Brain microvascular endothelial cell (primary cell): Measurements from ENCODE around the gene NEAT1.

ENCODE experiments used
- DNase-seq: peaks from one replicate; pipeline ENCODE4 v3.0.0-alpha.2; 2020
- H3K27ac ChIP-seq: fragments of 250-450 bp; sonication (Bioruptor Pico); 2 replicates; pipeline ENCODE4 v1.5.1; 2020; ENCODE audit warnings: mild to moderate bottlenecking, moderate library complexity
- H3K27me3 ChIP-seq: fragments of 250-450 bp; sonication (Bioruptor Pico); replicated peaks from 2 replicates; pipeline ENCODE4 v1.5.1; 2020; ENCODE audit warnings: mild to moderate bottlenecking
- H3K36me3 ChIP-seq: fragments of 250-450 bp; sonication (Bioruptor Pico); replicated peaks from 2 replicates; pipeline ENCODE4 v1.5.1; 2020; ENCODE audit warnings: mild to moderate bottlenecking
- H3K4me3 ChIP-seq: 2 replicates; pipeline ENCODE4 v1.5.1; 2011; ENCODE audit warnings: low read depth, mild to moderate bottlenecking, control low read depth, low read length, moderate library complexity
- in situ Hi-C: cut with HindIII; loops from 2 replicates; pipeline ENCODE4 v1.10.0; 2017; ENCODE audit warnings: low sequenced_read_pairs, low pct_ligation_motif_present
- TF ChIP-seq, protein P1 (sequence below): IDR thresholded peaks from 2 replicates; pipeline ENCODE4 v1.5.1; 2011; ENCODE audit warnings: low read depth, mild to moderate bottlenecking, moderate library complexity, low read length, control low read depth, inconsistent platforms; ENCODE audit errors: missing control alignments

The NEAT1 gene

DNA sequence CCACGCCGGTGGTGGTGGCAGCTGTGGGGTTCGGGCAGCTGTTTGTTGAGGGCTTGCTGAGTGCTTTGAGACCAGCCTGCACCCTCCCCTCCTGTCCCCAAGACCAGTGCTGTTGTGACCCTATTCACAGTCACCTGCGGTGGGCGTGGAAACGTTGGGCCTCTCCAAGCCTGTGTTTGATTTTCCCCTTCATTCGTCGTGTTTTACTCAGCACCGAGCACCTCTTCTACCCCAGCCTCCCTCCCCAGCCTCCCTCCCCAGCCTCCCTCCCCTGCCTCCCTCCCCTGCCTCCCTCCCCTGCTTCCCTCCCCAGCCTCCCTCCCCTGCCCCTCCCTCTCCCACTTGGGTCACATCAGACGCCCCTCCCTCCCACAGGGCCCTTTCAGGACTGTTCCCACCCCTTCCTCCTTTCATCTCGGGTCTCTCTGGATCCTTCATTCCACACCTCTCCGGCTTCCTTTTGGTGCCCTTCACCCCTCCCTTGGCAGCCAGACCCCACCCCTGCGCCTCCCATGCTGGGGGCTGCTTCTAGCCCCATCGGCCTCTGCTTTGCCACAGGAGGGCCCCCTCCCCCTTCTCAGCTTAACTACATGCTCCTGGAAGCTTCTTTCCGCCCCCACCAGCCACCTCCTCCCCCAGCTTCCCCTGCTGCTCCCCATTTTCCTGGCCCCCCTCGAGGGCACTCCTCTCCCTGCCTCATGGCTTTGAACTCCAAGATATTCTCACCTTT, 21.4 kb upstream of the NEAT1 start:
- no peaks in the 10 kb centered on the region for H3K27me3 ChIP-seq

DNA sequence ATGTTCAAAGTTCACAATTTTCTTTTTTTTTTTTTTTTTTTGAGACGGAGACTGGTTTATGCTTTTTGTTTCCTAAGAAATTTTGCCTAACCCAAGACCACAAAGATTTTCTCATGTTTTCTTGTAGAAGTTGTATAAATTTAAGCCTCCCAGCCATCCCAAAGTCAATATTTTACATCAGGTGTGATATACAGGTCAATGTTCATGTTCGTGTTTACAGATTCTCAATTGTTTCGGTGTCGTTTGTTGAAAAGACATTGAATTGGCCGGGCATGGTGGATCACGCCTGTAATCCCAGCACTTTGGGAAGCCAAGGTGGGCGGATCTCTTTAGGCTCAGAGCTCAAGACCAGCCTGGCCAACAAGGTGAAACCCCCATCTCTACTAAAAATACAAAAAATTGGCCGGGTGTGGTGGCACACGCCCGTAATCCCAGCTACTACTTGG, 20.8 kb upstream of the NEAT1 start:
- H3K36me3 ChIP-seq: peaks cover 74% of the 10 kb centered on the region
- H3K27ac ChIP-seq: no peak overlapping the region
- no peaks in the 10 kb centered on the region for H3K27me3 ChIP-seq
- in situ Hi-C loops: no loop called here
- no peak overlapping the region for H3K4me3 ChIP-seq
- DNase-seq: no peak
- TF ChIP-seq, protein P1, sequence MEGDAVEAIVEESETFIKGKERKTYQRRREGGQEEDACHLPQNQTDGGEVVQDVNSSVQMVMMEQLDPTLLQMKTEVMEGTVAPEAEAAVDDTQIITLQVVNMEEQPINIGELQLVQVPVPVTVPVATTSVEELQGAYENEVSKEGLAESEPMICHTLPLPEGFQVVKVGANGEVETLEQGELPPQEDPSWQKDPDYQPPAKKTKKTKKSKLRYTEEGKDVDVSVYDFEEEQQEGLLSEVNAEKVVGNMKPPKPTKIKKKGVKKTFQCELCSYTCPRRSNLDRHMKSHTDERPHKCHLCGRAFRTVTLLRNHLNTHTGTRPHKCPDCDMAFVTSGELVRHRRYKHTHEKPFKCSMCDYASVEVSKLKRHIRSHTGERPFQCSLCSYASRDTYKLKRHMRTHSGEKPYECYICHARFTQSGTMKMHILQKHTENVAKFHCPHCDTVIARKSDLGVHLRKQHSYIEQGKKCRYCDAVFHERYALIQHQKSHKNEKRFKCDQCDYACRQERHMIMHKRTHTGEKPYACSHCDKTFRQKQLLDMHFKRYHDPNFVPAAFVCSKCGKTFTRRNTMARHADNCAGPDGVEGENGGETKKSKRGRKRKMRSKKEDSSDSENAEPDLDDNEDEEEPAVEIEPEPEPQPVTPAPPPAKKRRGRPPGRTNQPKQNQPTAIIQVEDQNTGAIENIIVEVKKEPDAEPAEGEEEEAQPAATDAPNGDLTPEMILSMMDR: no peak

More for the DNA sequence above, 21.4 kb upstream of the NEAT1 start:
- in situ Hi-C loops: no loop called here
- no peak for DNase-seq
- Histone ChIP-seq H3K27ac (no peak overlapping the region), H3K4me3 (no peak overlapping the region), H3K36me3 (peaks cover 74% of the 10 kb centered on the region)
- TF ChIP-seq, protein P1: no peak

DNA sequence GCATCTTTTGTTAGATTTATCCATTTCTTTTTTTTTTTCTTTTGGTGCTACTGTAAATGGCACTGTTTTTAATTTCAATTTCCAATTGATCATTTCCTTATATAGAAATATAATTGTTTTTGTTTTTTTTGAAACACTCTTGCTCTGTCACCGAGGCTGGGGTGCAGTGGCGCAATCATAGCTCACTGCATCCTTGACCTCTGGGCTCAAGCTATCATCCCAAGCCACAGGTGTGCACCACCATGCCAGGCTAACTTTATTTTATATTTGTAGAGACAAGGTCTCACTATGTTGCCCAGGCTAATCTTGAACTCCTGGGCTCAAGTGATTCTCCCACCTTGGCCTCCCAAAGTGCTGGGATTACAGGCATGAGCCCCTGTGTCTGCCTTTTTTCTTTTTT, 19.8 kb upstream of the NEAT1 start:
- no peak for DNase-seq
- peaks cover 70% of the 10 kb centered on the region for H3K36me3 ChIP-seq
- in situ Hi-C loops: no loop called here
- no peak overlapping the region for H3K4me3 ChIP-seq
- no peak overlapping the region for H3K27ac ChIP-seq
- TF ChIP-seq, protein P1: no peak
- no peaks in the 10 kb centered on the region for H3K27me3 ChIP-seq

DNA sequence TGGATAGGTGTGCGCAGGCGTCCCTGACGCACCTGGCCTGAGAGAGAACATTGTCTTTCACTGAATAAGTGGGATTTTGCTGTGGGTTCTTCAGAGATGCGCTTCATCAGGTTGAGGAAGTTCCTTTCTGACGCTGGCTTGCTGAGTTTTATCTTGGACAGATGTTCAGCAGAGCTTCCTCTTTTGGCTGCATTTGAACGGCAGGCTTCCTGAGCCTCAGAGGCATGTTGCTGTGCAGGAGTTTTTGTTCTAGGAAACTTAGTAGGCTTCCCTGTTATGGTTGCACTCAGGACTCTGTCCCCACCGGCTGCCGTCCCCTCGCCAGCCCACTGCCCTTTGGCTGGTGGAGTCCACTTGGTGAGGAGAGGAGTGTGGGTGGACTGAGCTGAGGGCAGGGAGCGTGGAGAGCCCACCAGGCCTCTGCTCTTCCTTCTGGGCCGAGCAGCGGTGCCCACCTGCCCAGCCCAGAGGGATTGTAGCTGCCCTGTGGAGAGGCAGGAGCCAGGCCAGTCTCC, 18.9 kb upstream of the NEAT1 start:
- no peak overlapping the region for H3K27ac ChIP-seq
- DNase-seq: no peak
- in situ Hi-C loops: no loop called here
- H3K4me3 ChIP-seq: no peak overlapping the region
- TF ChIP-seq, protein P1: no peak
- H3K36me3 ChIP-seq: peaks cover 67% of the 10 kb centered on the region
- H3K27me3 ChIP-seq: no peaks in the 10 kb centered on the region

DNA sequence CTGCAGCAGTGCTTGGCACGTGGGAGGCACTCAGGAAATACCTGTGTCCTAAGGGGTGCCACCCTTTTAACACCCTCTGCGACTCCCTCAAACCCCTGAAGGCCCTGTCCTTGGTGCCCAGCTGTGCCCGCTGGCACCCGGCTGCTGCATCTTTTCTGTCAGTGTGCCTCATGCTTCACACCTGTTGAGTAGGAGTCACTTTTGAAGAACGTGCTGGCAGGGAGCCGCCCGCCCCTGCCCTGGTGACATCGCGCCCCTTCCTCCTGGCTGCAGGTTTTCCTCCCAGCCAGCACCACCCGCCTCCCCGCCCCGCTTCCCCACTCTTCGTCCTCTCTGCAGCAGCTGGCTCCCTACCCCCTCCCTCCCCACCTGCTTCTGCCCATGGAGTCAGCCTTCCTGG, 18.4 kb upstream of the NEAT1 start:
- H3K4me3 ChIP-seq: no peak overlapping the region
- H3K27ac ChIP-seq: no peak overlapping the region
- H3K36me3 ChIP-seq: peaks cover 69% of the 10 kb centered on the region
- in situ Hi-C loops: no loop called here
- no peak for DNase-seq
- no peaks in the 10 kb centered on the region for H3K27me3 ChIP-seq
- TF ChIP-seq, protein P1: no peak
